Cerebellar cortex (tissue), 1 donor: Measurements from ENCODE around the gene PRRC2A.

ENCODE experiments used
- DNase-seq: peaks from one replicate; pipeline ENCODE4 v3.0.0-alpha.2; 2015; ENCODE audit warnings: low spot score

PRRC2A gene

GRCh38 chr6:31652925-31653724 lies 32.6 kb downstream of the PRRC2A start:
- DNase-seq, result peak; percentile 95

GRCh38 chr6:31654574-31655348 lies 34.2 kb downstream of the PRRC2A start:
- no peak for DNase-seq

DNA sequence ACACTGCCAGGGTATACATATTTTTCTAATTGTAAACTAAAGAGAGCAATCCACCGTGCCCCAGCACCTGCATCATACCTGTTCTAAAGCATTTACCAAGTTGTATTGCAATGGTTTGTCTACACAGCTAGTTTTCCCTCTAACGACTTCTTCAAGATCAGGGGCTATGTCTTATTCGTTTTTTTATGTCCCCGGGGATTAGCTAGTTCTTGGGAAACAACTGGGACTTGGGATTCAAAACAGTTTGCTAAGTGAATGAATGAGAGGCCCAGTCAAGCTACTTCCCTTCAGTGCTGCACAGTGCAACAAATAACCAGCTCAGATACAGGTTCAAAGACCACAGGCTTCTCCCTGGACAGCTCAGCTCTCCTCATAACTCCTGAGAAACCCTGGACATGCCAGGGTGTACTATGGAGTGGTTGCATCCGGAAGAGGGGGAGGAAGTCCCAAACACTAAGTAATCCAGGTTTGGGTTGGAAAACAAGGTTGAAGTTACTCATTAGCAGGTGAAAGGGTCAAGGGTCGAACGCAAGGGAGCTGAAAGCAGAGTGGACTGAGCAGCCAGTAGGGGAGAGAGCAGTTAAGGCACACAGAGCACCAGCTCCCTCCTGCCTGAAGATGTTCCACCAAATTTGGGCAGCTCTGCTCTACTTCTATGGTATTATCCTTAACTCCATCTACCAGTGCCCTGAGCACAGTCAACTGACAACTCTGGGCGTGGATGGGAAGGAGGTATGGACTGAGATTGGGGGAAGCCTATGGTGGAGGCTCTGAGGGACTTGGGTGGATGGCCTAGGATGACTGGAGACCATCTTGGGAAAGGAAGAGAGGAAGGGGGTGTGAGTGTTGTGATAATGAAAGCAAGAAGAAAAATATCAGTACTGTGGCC lies 35.1 kb downstream of the PRRC2A start, which contains the start of gene APOM:
APOM (plus strand) TSS at position 546 of the 889 bp plus-strand sequence; CDS start at position 619, 73 bp downstream.
- no peak for DNase-seq

DNA sequence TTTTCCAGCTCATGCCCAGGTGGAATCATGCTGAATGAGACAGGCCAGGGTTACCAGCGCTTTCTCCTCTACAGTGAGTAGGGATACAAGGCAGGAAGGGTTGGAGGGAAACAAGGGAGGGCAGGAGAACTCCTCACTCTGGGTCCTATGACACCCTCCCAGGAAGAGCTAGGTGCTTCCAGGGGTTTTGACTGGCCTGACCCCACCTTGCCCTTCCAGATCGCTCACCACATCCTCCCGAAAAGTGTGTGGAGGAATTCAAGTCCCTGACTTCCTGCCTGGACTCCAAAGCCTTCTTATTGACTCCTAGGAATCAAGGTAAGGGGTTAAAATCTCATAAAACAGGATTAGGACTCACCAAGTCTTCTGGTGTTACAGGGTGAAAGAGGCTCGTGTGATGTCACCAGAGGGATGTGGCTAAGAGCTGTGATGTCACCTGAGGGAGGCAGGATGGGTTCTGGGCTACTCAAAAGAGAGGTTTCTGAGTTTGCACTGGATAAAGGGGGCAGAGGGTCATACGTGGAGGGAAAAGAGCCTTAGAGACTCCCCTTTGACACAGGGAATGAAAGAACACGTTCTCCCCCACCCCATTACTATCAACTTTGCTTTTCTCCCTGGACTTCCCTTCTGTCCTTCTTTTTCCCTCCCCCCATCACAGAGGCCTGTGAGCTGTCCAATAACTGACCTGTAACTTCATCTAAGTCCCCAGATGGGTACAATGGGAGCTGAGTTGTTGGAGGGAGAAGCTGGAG lies 37.1 kb downstream of the PRRC2A start:
- DNase-seq, result no peak

DNA sequence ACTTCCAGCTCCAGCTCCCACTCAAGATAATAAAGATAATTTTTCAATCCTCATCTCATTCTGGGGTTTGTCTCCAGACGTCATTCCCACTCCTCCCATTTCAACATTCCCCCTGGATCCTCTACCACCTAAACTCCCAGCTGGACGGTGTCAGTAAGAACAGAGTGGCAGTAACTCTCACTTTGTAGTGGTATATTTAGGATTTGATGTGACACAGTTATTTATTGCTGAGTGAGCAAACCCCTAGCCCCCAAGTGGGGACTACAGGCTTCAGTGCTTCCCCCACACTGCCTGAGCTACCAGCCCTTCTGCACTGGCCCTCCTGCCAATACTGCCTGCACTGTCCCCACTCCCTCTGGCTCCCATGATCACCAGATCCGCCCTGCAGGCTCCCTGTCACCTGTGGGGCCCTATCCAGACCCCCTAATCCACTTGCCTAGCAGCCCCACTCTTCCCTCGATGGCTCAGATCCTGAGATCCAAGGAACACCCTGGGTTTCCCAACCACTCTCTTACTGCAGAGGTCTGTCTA lies 37.7 kb downstream of the PRRC2A start:
- DNase-seq, result no peak

DNA sequence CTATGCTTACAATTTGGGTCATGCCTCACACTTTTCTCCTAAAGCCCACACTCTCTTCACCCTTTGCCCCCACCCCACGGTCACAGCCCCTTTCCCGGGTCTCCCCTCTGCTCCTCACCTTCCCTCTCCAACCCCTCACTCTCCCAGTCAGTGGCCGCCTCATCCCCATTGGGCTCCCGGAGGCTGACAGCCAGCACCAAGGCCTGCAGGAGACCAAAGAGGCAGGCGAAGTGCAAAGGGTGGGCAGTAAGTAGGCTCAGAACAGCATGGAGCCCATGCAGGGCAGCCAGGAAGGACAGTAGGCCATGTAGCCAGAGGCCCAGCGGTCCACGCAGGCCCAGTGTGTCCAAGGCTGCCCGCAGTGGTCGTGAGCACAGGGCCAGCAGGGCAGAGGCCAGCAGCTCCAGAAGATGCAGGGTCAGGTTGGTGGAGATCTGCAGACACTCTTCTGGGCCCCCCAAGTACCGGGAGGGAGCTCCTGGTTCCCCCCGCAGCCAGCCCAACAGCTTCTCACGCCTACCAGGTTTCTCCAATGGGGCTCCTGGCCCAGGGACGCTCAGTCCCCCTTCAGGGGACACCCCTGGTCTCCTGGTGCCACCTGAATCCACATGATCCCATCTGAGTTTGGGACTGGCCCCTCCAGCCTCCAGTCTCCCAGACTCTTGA lies 38.6 kb downstream of the PRRC2A start:
- DNase-seq, result no peak

DNA sequence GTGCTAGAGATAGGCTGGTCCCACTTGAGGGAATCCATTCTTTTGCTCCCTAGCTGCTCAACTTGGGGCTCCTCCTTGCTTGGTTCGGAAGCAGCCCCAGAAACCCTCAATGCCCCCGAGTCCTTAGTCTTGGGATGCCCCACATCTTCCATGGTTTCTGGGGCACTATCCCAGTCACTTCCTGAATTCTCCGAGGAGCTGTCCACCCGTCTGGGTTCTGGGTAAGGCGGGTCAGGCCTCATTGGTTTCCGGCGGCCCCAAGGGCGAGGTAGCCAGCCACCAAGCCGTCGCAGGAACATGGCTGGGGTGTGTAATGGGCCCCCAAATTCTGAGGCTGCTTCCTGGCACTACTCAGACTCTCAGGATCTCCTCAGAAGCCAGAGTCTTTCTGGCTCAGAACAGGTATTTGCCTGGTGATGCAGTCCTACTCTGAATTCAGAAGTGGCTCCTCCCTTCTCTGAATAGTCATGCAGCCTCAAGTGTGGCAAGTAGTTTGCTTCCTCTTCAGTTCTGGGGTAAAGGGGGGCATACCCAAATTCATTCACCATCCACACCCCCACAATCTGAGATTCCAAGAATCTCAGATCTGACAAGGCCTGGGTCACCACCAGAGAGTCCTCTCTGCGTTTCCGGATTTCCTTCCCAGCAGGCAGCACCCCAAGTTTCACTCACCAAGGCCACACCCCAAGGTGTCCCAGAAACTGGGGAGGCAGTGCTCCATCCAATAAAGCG lies 39.3 kb downstream of the PRRC2A start:
- no peak for DNase-seq

- peak; percentile 83 for DNase-seq
Measured at GRCh38 chr6:31660381-31661261, 40.1 kb downstream of the PRRC2A start, which contains the start of gene C6orf47. TSS of gene C6orf47 (minus strand) at chr6:31660778. CDS start at chr6:31659947, 831 bp downstream.

DNA sequence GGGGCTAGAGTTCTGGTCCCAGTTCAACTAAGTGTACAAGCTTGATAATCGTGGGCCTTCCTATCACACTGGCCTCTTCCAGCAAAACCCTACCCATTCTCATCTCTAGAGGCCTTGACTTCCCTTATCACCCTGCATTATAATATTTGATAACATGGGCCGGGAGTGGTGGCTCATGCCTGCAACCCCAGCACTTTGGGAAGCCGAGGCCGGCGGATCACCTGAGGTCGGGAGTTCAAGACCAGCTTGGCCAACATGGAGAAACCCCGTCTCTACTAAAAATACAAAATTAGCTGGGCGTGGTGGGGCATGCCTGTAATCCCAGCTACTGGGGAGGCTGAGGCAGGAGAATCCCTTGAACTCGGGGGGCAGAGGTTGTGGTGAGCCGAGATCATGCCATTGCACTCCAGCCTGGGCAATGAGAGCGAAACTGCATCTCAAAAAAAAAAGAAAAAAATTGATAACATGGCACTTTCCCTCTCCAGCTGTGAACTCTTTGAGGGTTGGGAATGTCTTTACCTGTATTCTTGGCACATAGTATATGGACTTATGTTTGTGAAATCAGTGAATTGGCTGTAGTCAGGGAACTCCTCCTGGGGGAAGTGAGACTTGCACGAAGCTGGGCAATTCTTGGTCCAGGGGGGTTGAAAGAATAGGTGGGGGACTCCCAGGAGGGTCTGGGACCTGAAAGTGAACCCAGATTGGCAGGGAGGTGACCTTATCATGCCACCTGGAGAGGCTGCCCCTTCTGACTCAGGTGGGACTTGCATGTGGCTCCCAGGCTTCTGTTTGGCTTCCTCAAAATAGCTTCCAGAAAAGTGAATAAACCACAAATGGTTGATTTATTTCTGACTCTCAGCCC lies 41.0 kb downstream of the PRRC2A start:
- DNase-seq, result no peak

GRCh38 chr6:31662124-31662723 lies 41.7 kb downstream of the PRRC2A start:
- DNase-seq, result no peak

DNA sequence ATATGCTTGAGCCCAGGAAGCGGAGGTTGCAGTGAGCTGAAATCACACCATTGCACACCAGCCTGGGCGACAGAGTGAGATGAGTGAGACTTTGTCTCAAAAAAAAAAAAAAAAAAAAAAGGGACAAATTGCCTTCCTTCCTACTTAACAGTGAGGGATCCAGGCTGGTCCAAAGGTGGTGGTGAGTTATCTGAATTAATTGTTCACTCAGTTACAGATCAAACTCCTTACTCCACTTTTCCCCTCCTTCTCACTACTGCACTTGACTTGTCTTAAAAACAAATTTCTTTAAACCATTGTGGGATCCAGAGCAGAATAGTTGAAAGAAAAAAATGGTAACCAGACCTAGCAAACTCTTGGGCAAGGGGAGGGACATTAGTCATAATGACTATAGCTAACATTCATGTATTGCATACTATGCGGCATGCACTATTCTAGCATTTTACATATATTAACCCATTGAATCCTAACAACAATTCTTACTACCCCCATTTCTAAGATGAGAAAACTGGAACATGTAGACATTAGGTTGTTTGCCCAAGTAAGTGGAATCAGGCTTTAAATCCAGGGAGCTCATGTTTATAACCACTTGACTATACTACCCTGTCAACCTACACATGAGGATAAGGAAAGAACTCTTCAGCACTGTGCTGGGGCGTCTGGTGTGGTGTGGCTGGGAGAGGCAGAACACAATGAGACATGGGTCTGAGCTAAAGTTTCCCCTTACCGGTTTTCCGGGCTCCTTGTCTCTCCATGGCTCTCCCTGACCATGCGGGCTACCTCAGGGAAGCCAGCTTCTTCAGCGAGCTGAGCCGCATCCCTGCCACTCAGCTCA lies 42.8 kb downstream of the PRRC2A start:
- DNase-seq, result no peak

- DNase-seq, result no peak
Measured at GRCh38 chr6:31663961-31664789, 43.7 kb downstream of the PRRC2A start.

DNA sequence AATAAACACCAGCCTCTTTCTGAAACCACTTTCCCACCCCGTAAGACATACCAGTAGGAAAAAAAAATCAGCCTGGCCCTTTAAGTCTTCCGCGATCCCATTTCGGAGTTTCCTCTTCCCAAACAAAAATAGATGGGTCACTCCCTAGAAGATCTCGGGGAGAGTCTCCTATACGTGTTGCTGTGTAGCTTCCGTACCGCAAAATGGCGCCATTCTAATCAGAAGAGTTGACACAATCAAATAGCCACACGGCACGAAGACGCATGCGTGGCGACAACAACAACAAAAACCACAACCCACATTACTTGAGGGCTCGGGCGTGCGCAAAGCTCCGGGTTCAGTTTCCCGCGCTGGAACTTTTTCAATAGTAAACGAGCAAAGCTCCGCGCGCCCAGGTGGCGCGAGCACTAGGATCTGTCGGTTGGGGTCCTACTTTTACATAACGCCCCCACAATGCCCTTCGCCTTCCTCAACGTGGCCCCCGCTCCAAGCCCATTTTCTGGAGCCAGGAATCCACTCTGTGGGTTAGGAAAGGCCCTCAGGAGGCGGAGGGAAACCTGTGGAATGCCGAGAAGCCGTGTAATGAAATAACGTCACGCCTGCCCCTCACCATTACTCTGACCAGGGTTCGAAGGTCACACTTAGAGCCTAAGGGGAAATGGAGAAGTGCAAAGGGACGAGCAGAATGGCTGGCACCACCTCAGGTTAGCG lies 44.4 kb downstream of the PRRC2A start, which contains the start of gene GPANK1:
GPANK1 (minus strand) TSS at position 208 of the 711 bp plus-strand sequence. CDS start 519 bp downstream, outside the sequence.
- DNase-seq, result peak; percentile 99

DNA sequence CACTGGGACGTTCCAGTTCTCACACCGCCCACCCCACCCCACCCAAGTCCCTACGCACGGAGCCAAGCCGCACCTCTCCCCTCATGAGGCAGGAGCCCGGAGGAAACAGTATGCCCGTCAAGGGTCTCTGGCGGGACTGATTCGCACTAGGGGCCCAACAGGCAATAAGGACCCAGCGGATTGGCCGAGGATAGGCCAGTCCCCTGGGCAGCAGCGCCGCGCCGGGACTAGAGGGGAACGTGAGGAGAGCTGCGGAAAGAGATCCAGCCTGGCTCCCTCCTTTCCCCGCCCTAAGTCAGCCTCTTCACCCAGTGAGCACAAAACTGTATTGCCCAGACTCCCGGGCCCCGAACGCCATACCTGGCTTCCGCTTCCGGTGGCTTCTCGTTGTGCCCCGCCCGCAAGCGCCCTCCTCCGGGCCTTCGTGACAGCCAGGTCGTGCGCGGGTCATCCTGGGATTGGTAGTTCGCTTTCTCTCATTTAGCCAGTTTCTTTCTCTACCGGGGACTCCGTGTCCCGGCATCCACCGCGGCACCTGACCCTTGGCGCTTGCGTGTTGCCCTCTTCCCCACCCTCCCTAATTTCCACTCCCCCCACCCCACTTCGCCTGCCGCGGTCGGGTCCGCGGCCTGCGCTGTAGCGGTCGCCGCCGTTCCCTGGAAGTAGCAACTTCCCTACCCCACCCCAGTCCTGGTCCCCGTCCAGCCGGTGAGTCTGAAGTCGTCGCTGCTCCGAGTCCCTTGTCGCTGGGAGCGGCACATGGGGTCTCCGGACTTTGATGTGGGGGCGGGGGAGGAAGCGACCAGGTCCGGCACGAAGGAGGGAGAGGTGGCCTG lies 45.2 kb downstream of the PRRC2A start, which contains the start of gene CSNK2B:
CSNK2B (plus strand) TSS at position 580 of the 836 bp plus-strand sequence. CDS start 752 bp downstream, outside the sequence.
- DNase-seq, result peak; percentile 99
